Activated naive CD8-positive, alpha-beta T cell treated with anti-CD3 and anti-CD28 coated beads, Interleukin-2, amount 50 U/mL, for 24 hours (primary cell): Measurements from ENCODE around the gene TSPAN9.
A peak's percentile ranks its signal among the peaks of the same experiment; 100 is the strongest.

Source experiments
- ATAC-seq: fragments of 150-1000 bp; cut with Tn5 transposase; one replicate; pipeline ENCODE4 v1.10.0; 2021
- DNase-seq: peaks from one replicate; pipeline ENCODE4 v3.0.0; 2021
- H3K27ac Mint-ChIP-seq: one replicate; pipeline ENCODE4 v1.8.0; 2021; ENCODE audit warnings: mild to moderate bottlenecking, mixed read lengths
- H3K27me3 Mint-ChIP-seq: one replicate; pipeline ENCODE4 v1.8.0; 2021; ENCODE audit warnings: mixed read lengths
- H3K36me3 Mint-ChIP-seq: one replicate; pipeline ENCODE4 v1.8.0; 2021; ENCODE audit warnings: low read depth, mixed read lengths
- H3K4me1 Mint-ChIP-seq: one replicate; pipeline ENCODE4 v1.8.0; 2021; ENCODE audit warnings: mixed read lengths
- H3K4me3 Mint-ChIP-seq: one replicate; pipeline ENCODE4 v1.8.0; 2021; ENCODE audit warnings: mild to moderate bottlenecking, moderate library complexity, mixed read lengths
- H3K9me3 Mint-ChIP-seq: one replicate; pipeline ENCODE4 v1.8.0; 2021; ENCODE audit warnings: mixed read lengths

Gene TSPAN9

DNA sequence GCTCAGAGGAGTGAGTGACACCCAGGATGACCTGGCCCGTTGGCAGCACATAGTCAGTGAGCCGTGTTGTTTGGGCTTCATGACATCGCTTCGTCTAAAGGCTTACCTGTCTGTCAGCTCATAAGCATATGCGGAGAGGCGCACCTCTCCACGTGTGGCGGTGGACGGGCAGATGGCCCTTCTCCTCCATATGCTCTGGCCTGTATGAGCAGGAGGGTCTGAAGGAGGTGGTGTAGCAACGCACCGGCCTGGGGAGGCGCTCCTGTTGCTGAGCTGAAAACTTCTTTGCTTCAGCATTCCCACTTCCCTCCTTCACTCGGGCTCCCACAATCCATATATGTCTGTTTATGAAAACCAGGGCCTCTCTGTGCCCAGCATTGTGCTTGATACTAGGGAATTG, 186.1 kb downstream of the TSPAN9 start:
- Mint-ChIP-seq H3K9me3 (no peaks in the 10 kb centered on the region), H3K4me1 (no peaks in the 10 kb centered on the region), H3K4me3 (no peak overlapping the region), H3K27me3 (no peaks in the 10 kb centered on the region), H3K27ac (no peak overlapping the region), H3K36me3 (no peaks in the 10 kb centered on the region)
- DNase-seq (no peak), ATAC-seq (no peak)

DNA sequence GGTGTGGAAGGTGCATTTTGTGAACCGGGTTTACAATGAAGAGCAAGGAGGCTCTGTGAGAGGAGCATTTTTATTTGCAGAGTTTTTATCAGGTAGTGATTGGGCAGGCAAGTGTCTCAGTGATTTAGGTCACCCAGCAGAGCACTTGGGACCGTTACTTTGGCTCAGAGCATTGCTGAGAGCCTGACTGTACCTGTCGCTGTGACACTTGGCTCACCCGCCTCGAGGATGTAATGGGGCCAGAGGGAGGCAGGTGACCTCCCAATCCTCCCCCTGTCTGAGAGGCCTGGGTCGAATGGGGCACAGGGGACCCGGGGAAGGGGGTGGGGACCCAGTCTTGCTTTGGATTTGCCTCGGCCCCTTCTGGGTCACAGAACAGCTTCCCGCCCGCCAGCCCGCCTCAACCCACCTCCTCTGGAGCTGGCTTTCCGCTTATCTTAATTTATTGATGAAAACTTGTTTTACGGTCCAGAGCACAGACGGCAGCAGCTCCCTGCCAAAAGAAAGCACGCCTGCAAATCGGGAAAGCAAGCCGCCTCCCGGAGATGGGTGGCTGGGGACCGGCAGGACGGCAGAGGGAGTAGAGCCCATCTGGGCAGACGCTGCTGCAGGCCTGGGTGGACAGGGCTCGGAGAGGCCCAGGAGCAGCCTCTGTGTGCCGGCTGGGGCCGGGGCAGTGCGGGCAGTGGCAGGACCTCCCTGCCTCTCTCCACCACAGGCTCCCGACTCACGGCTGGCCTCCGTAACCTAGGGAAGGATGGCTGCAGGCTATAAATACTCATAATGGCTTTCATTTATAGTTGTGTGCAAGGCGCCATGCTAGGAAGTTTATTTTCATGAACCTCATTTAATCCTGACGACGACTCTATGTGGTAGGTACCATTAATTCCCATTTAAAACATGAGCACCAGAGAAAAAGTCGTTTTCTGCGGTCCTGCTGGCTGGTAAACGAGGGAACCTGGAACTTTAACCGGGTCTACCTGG, 187.1 kb downstream of the TSPAN9 start:
- ATAC-seq (no peak), DNase-seq (no peak)
- no peaks in the 10 kb centered on the region for H3K36me3 Mint-ChIP-seq
- no peak overlapping the region for H3K27ac Mint-ChIP-seq
- no peaks in the 10 kb centered on the region for H3K4me1 Mint-ChIP-seq
- H3K9me3 Mint-ChIP-seq, result no peaks in the 10 kb centered on the region
- H3K4me3 Mint-ChIP-seq, result no peak overlapping the region
- H3K27me3 Mint-ChIP-seq, result no peaks in the 10 kb centered on the region

DNA sequence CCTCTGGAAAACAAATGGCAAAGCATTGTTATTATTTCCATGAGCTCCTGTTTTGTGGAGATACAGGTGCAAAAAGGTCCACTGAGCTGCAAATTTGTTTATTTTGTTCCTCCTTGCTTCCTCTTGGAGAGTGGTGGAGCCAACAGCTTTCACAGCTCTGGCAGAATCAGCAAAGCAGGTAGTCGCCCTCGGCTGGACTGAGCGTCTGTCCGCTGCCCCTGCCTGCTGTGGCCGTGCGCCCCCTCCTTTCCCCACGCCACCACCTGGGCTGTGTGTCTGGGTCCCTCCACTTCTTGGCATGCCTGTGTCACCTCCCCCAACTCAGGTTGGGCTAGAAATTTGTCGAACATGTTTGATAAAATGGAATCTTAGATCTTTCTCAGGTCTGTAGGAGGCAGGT, 188.2 kb downstream of the TSPAN9 start:
- no peak overlapping the region for H3K27ac Mint-ChIP-seq
- no peak for DNase-seq
- no peaks in the 10 kb centered on the region for H3K9me3 Mint-ChIP-seq
- no peak overlapping the region for H3K4me3 Mint-ChIP-seq
- ATAC-seq, result no peak
- H3K36me3 Mint-ChIP-seq, result no peaks in the 10 kb centered on the region
- no peaks in the 10 kb centered on the region for H3K27me3 Mint-ChIP-seq
- no peaks in the 10 kb centered on the region for H3K4me1 Mint-ChIP-seq

DNA sequence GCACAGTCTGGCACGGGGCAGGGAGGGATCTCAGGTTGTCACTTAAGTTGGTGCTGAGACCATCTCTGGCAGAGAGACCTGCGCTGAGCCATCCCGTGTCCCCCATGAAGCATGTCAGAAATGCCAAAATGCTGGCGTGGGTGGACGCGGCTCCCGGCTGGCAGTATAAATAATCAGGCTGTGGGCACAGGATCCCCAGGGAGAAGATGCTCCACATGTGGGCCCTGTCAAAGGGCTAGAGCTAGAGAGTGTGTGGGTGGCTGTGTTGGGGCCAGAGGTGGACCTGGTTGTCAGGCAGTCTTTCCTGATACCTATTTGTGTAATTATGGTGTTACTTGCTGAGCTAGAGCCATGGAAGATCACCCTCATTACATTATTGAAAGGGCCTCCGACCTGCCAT, 189.5 kb downstream of the TSPAN9 start:
- Mint-ChIP-seq H3K9me3 (no peaks in the 10 kb centered on the region), H3K4me3 (no peak overlapping the region), H3K27me3 (no peaks in the 10 kb centered on the region), H3K27ac (no peak overlapping the region), H3K36me3 (no peaks in the 10 kb centered on the region), H3K4me1 (no peaks in the 10 kb centered on the region)
- DNase-seq (no peak), ATAC-seq (no peak)

DNA sequence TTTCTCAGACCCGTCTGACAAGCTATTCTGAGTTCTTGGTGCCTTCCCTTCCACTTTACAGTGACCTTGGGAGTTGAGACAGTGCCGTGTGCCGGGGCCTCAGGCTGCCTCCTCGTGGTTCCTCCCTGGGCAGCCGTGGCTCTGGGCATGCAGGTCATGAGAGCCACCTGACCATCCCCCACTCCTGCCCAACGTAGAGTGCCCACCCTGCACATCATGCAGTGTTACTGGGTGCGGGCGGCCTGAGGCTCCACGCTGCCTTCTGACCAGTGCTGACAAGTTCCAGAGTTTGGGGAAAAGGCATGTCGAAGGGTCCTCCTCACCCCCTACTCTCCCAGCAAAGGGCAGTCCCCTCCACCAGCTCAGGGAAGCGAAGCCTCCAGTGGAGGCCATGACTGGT, 190.5 kb downstream of the TSPAN9 start:
- no peaks in the 10 kb centered on the region for H3K9me3 Mint-ChIP-seq
- no peaks in the 10 kb centered on the region for H3K36me3 Mint-ChIP-seq
- no peak overlapping the region for H3K4me3 Mint-ChIP-seq
- no peaks in the 10 kb centered on the region for H3K4me1 Mint-ChIP-seq
- no peak for DNase-seq
- H3K27me3 Mint-ChIP-seq, result no peaks in the 10 kb centered on the region
- no peak for ATAC-seq
- no peak overlapping the region for H3K27ac Mint-ChIP-seq

DNA sequence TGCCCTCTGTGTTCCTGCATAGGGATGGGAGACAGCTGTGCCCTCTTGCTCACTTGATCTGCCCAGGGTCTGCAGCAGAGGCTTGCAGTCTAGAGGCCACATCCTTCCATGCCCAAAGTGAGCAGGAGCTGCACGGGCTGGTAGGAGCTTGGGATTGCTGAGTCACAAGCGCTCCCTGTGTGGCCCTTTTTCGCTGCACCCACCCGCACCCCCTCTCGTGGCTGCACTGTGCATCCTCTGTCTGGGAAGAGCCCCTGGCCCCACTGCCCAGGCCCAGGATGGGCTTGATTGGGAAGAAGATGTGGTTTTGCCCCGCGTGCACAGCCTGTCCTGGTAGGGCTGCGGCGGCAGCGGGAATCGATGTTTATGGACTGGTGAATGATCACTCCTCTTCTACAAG, 192.4 kb downstream of the TSPAN9 start:
- no peaks in the 10 kb centered on the region for H3K36me3 Mint-ChIP-seq
- ATAC-seq (no peak), DNase-seq (no peak)
- peaks cover 2% of the 10 kb centered on the region for H3K27me3 Mint-ChIP-seq
- no peaks in the 10 kb centered on the region for H3K4me1 Mint-ChIP-seq
- no peak overlapping the region for H3K4me3 Mint-ChIP-seq
- no peaks in the 10 kb centered on the region for H3K9me3 Mint-ChIP-seq
- no peak overlapping the region for H3K27ac Mint-ChIP-seq

DNA sequence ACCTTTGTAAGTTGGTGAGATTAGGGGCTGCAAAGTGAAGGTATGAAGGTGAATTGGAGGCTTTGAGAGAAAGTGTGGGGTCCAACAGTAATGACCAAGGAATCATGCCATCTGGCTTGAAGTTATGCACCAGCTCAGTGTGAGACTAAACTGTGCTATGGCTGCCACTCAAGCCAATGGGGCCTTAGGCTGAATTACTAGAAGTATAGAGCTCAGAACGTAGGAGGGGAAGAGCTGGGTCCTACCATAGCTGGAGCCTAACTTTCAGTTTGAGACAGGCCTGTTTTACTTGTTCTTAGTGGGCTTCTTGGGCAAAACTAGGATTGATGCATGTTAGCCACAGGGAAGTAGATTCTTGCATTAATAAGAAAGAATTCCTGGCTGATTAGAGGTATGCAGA, 194.0 kb downstream of the TSPAN9 start:
- Mint-ChIP-seq H3K36me3 (no peaks in the 10 kb centered on the region), H3K27ac (no peak overlapping the region), H3K4me1 (no peaks in the 10 kb centered on the region), H3K9me3 (no peaks in the 10 kb centered on the region), H3K4me3 (no peak overlapping the region), H3K27me3 (peaks cover 2% of the 10 kb centered on the region)
- ATAC-seq (no peak), DNase-seq (no peak)

DNA sequence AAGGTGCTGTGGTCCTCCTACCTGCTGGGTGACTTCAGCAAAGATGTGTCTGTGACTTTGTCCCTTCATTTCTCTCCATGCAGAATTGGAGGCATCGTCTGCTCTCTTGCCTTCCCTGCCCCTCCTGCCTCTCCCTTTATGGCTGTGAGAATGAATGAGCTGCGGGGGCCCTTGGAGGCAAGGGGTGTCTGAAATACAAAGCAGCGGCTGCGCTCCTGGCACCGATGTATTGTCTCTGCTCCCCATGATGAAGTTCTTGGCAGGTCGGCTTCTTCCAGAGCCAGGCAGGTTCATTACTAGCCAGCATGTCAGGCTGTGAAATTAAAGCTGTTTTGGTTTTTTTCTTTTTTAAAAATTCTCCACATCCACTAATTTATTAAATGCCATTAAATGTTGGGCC, 194.5 kb downstream of the TSPAN9 start:
- H3K4me1 Mint-ChIP-seq, result no peaks in the 10 kb centered on the region
- no peak for DNase-seq
- peaks cover 2% of the 10 kb centered on the region for H3K27me3 Mint-ChIP-seq
- no peak overlapping the region for H3K27ac Mint-ChIP-seq
- no peak overlapping the region for H3K4me3 Mint-ChIP-seq
- H3K9me3 Mint-ChIP-seq, result no peaks in the 10 kb centered on the region
- ATAC-seq, result no peak
- no peaks in the 10 kb centered on the region for H3K36me3 Mint-ChIP-seq

DNA sequence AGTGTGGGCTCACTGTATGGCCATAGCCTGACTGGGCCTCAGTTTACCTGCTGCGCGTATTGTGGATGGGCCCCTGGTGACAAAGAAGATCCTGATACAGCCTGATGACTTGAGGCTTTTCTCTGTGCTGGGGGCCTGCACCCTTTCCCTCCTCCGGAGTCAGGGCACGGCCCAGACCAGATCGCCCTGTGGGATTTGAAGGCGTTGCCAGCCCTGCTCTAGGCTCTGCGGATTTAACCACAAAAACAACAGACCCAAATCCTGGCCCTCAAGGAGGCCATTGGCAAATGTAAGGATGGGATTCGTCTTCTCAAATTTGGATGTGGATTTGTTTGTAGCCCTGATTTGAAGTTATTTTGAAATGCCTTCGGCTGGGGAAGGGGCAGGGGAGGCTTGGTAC, 195.8 kb downstream of the TSPAN9 start:
- ATAC-seq (no peak), DNase-seq (no peak)
- H3K9me3 Mint-ChIP-seq, result no peaks in the 10 kb centered on the region
- peaks cover 8% of the 10 kb centered on the region for H3K27me3 Mint-ChIP-seq
- H3K4me1 Mint-ChIP-seq, result no peaks in the 10 kb centered on the region
- no peak overlapping the region for H3K27ac Mint-ChIP-seq
- no peak overlapping the region for H3K4me3 Mint-ChIP-seq
- no peaks in the 10 kb centered on the region for H3K36me3 Mint-ChIP-seq

DNA sequence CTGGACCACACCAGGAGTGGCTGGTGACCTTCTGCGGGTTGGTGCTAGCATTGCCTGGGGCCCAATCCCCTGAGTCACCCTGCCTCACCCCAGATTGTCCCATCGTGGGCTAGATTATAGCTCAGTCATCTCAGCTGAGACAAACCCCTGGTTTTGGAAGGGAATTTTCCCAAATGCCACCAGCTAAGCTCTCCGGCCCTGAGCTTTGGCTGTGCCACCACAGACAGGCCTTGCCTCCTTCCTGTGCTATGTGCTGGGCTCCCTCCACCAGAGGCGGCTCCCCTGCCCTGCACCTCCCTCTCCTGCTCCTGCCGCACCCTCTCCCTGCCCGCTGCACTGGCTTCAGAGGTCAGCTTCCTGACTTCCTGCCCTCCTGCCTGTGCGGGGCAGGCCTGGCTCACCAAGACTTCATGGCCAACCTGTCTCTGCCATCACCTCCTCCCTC, 196.3 kb downstream of the TSPAN9 start:
- no peak for DNase-seq
- no peak overlapping the region for H3K27ac Mint-ChIP-seq
- H3K27me3 Mint-ChIP-seq, result peaks cover 8% of the 10 kb centered on the region
- no peaks in the 10 kb centered on the region for H3K4me1 Mint-ChIP-seq
- ATAC-seq, result no peak
- no peak overlapping the region for H3K4me3 Mint-ChIP-seq
- no peaks in the 10 kb centered on the region for H3K9me3 Mint-ChIP-seq
- no peaks in the 10 kb centered on the region for H3K36me3 Mint-ChIP-seq

DNA sequence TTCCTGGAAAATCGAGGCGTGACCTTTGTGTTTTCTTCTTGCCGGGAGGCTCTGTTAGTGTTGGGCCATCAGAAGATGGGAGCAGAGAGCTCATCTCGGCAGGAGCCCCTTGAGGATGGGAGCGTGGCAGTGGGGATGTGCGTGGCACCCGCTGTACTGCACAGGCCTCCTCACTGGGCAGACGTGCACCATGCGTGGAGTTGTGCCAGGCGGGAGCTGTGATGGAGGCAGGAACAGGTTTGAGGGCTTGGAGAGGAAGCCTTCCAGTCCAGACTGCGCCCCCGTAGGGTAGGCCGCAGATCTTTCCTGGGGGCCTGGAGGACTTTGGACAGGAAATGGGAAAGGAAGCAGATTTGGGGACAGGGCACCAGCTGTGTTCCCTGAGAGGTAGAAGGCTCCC, 197.5 kb downstream of the TSPAN9 start:
- no peak for DNase-seq
- Mint-ChIP-seq H3K36me3 (no peaks in the 10 kb centered on the region), H3K27ac (no peak overlapping the region), H3K4me3 (no peak overlapping the region), H3K9me3 (no peaks in the 10 kb centered on the region), H3K27me3 (peaks cover 10% of the 10 kb centered on the region), H3K4me1 (no peaks in the 10 kb centered on the region)
- no peak for ATAC-seq

DNA sequence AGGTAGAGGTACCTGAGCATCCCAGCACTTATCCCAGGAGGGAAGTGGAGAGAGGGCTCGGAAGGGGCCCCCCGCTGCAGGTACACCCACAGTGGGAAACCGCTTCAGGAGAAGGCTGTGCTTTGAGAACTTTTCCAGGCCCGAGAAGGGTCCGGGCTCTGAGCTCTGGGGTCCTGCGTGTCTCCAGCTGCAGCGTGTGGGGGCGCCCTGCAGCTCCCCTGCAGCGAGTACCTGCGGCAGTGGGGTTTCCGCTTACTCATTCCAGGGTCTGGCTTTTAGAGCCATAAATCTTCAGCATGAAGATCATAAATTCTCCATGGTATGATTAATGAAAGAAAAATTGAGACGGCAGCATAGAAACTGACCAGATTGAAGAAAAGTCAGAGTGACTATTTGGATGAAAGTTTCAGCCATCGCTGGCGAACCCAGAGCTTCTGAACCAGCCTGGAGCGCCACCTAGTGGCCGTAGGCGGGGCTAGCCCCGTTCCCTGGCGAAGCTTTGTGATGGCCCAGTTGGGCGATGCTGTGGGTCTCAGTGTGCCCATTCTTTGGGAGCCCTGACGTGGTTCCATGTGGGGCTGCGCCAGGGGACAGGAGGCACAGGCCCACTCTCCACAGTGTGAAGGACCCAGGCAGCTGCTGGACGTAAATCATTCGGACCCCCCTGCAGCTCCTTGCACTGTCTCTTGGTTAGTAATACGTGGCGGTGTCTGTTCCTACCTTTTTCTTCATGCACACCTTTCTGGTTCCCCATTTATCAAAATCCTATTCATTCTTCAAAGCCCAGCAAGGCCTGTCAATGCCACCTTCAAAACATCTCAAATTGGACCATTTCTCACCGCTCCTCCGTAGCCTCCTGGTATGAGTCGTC, 198.2 kb downstream of the TSPAN9 start:
- ATAC-seq, result peak; percentile 64
- peak; percentile 80 for DNase-seq
- no peak overlapping the region for H3K4me3 Mint-ChIP-seq

DNA sequence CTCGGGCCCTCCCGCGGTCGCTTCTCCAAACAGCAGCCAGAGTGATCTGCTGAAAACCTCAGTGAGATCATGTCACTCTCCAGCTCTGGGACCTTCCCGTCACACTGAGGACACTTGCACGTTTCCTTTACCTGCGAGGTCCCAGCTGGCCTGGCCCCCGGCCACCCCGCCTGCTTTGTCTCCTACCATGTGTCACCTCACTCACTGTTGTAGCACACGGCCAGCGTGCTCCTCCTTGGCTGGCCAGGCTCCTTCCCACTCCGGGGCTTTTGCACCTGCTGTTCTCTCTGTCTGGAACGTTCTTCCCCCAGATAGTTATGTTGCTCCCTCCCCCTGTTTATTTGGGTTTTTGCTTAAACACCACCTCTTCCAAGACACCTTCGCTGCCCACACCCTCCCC, 199.0 kb downstream of the TSPAN9 start:
- Mint-ChIP-seq H3K4me1 (no peaks in the 10 kb centered on the region), H3K27ac (no peak overlapping the region), H3K9me3 (no peaks in the 10 kb centered on the region), H3K36me3 (no peaks in the 10 kb centered on the region), H3K4me3 (no peak overlapping the region), H3K27me3 (peaks cover 12% of the 10 kb centered on the region)
- DNase-seq, result no peak
- ATAC-seq, result no peak

More for the DNA sequence above, 198.2 kb downstream of the TSPAN9 start:
- no peaks in the 10 kb centered on the region for H3K4me1 Mint-ChIP-seq
- H3K27ac Mint-ChIP-seq, result no peak overlapping the region
- H3K27me3 Mint-ChIP-seq, result peaks cover 12% of the 10 kb centered on the region
- H3K36me3 Mint-ChIP-seq, result no peaks in the 10 kb centered on the region
- H3K9me3 Mint-ChIP-seq, result no peaks in the 10 kb centered on the region

DNA sequence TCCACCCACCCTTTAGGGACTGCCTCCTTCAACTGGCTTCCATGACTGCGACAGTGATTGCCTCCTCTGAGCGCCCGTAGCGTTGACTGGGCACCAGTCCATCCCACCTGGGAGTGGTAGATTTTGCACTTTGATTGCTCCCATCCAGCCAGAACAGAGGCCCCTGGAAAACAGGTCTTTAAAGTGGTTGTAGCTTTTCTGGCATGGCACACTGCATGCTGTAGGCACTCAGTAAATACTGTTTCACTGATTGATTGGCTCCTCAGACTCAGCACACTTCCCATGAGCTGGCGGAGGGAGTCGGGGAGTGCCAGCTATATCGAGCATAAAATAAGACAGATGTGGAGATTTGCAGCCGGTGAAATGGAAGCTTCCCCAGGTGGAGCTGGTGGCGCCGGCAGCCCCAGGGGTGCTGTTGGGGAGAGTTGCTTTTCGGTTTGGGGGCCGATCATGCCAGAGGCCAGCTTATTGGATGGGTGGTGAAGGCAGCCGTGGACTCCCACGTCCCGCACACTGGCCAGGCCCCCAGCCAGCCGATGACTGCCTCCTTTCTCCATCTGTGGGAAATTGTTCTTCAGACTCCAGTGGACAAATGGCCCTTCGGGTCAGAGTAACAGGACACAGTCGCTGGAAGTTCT, 200.2 kb downstream of the TSPAN9 start:
- ATAC-seq (no peak), DNase-seq (no peak)
- peaks cover 12% of the 10 kb centered on the region for H3K27me3 Mint-ChIP-seq
- H3K4me1 Mint-ChIP-seq, result no peaks in the 10 kb centered on the region
- no peaks in the 10 kb centered on the region for H3K9me3 Mint-ChIP-seq
- H3K4me3 Mint-ChIP-seq, result no peak overlapping the region
- no peak overlapping the region for H3K27ac Mint-ChIP-seq
- H3K36me3 Mint-ChIP-seq, result no peaks in the 10 kb centered on the region
